Uterus (tissue), 4 donors: ENCODE results near the gene RBM12. TPM values are rescaled to one million over a fixed set of nuclear protein-coding genes. Genes with fewer than 3 reads are reported as not detected.

Source experiments
- DNase-seq, 2 donors: peaks; one replicate each; pipeline ENCODE4 v3.0.0-alpha.2; 2019 to 2020
- H3K27ac ChIP-seq, 2 donors: fragments of 200-600 bp; sonication (generic); 1 replicate in 1 of 2; 2 replicates in 1 of 2; pipeline ENCODE4 v1.5.1; 2016 to 2018
- H3K27me3 ChIP-seq, 2 donors: fragments of 200-600 bp; sonication (generic); one replicate each; pipeline ENCODE4 v1.5.1; 2018 to 2019; ENCODE audit warnings: control low read depth in 1 of 2
- H3K36me3 ChIP-seq, 2 donors: fragments of 200-600 bp; sonication (generic); one replicate each; pipeline ENCODE4 v1.5.1; 2019; ENCODE audit warnings: control low read depth in 1 of 2
- H3K4me1 ChIP-seq, 2 donors: fragments of 200-600 bp; sonication (generic); one replicate each; pipeline ENCODE4 v1.5.1; 2018 to 2019; ENCODE audit warnings: control low read depth in 1 of 2
- H3K4me3 ChIP-seq, 2 donors: fragments of 200-600 bp; sonication (generic); 1 replicate in 1 of 2; 2 replicates in 1 of 2; pipeline ENCODE4 v1.5.1; 2018 to 2019; ENCODE audit warnings: mild to moderate bottlenecking in 1 of 2
- H3K9me3 ChIP-seq, 2 donors: fragments of 200-600 bp; sonication (generic); one replicate each; pipeline ENCODE4 v1.5.1; 2019; ENCODE audit warnings: control low read depth in 1 of 2
- CTCF ChIP-seq, 4 experiments: fragments of 200-600 bp in 2 of 4; fragments of 450-650 bp in 2 of 4; sonication (generic) in 2 of 4; IDR thresholded peaks; one replicate each; pipeline ENCODE4 v1.5.1; 2016 to 2019; ENCODE audit warnings: antibody characterized with exemption in 4 of 4, mild to moderate bottlenecking in 2 of 4, moderate library complexity in 1 of 4
- POLR2A ChIP-seq, 2 donors: fragments of 450-650 bp; IDR thresholded peaks; one replicate each; pipeline ENCODE4 v1.6.1; 2016; ENCODE audit warnings: antibody characterized with exemption in 2 of 2, mild to moderate bottlenecking in 1 of 2, moderate library complexity in 1 of 2
- intact Hi-C: fragments of 100-400 bp; cut with DNase I; formaldehyde crosslinking; loops from one replicate; pipeline ENCODE4 v1.15.1; 2023; ENCODE audit warnings: low total_unique reads
- total RNA-seq, 4 donors: library from RNA; depleted of rRNA in 3 of 4; stranded (reverse); fragments of >200 nt in 3 of 4; gene quantifications; one replicate each; pipeline versions ENCODE4 v1.1.0 to v1.2.4, GENCODE V29; 2014 to 2023
- donor health status: DM: yes; HTN: yes; CAD: no.

Gene RBM12
- total RNA-seq, 4 donors from 2014 or later, result 9.5 to 105 (median 54.4) TPM

- DNase-seq, result no peak
- intact Hi-C loops, result no loop called here
- no peaks in the 10 kb centered on the region for H3K36me3 ChIP-seq
- H3K4me1 ChIP-seq, result peaks cover 0 to 7% of the 10 kb centered on the region in 2 donors
- no peak for TF ChIP-seq POLR2A (IDR thresholded peaks at IDR 0.05)
- H3K9me3 ChIP-seq, result no peaks in the 10 kb centered on the region
- no peaks in the 10 kb centered on the region for H3K27me3 ChIP-seq
- no peak overlapping the region for H3K27ac ChIP-seq
- no peak overlapping the region for H3K4me3 ChIP-seq
Measured at GRCh38 chr20:35637276-35637675, 27.4 kb downstream of the RBM12 start.

GRCh38 chr20:35636095-35636494, 28.6 kb downstream of the RBM12 start:
- H3K4me1 ChIP-seq, result peaks cover 0 to 7% of the 10 kb centered on the region in 2 donors
- no peak overlapping the region for H3K27ac ChIP-seq
- no peak overlapping the region for H3K4me3 ChIP-seq
- TF ChIP-seq CTCF (IDR thresholded peaks at IDR 0.05) (no peak), POLR2A (IDR thresholded peaks at IDR 0.05) (no peak)
- no peaks in the 10 kb centered on the region for H3K9me3 ChIP-seq
- intact Hi-C loops, result no loop called here
- no peaks in the 10 kb centered on the region for H3K36me3 ChIP-seq
- no peak for DNase-seq
- H3K27me3 ChIP-seq, result no peaks in the 10 kb centered on the region

- H3K27ac ChIP-seq, result no peak overlapping the region
- intact Hi-C loops, result no loop called here
- H3K4me3 ChIP-seq, result no peak overlapping the region
- no peak for DNase-seq
- H3K9me3 ChIP-seq, result no peaks in the 10 kb centered on the region
- TF ChIP-seq CTCF (IDR thresholded peaks at IDR 0.05), result no peak
- TF ChIP-seq POLR2A (IDR thresholded peaks at IDR 0.05), result no peak
- no peaks in the 10 kb centered on the region for H3K36me3 ChIP-seq
- H3K4me1 ChIP-seq, result peaks cover 0 to 7% of the 10 kb centered on the region in 2 donors
- no peaks in the 10 kb centered on the region for H3K27me3 ChIP-seq
Measured at GRCh38 chr20:35635652-35636051, 29.0 kb downstream of the RBM12 start.

GRCh38 chr20:35632539-35633115, 32.1 kb downstream of the RBM12 start:
- no peaks in the 10 kb centered on the region for H3K9me3 ChIP-seq
- intact Hi-C loops, result no loop called here
- TF ChIP-seq CTCF (IDR thresholded peaks at IDR 0.05), result no peak
- no peak for TF ChIP-seq POLR2A (IDR thresholded peaks at IDR 0.05)
- H3K27ac ChIP-seq, result no peak overlapping the region
- no peaks in the 10 kb centered on the region for H3K27me3 ChIP-seq
- no peaks in the 10 kb centered on the region for H3K36me3 ChIP-seq
- H3K4me3 ChIP-seq, result no peak overlapping the region
- H3K4me1 ChIP-seq, result peaks cover 0 to 7% of the 10 kb centered on the region in 2 donors
- DNase-seq, result no peak

- Histone ChIP-seq H3K9me3 (no peaks in the 10 kb centered on the region), H3K27ac (no peak overlapping the region), H3K4me3 (no peak overlapping the region), H3K36me3 (no peaks in the 10 kb centered on the region), H3K27me3 (no peaks in the 10 kb centered on the region), H3K4me1 (no peaks in the 10 kb centered on the region)
- no peak for DNase-seq
- no peak for TF ChIP-seq CTCF (IDR thresholded peaks at IDR 0.05)
- TF ChIP-seq POLR2A (IDR thresholded peaks at IDR 0.05), result no peak
- intact Hi-C loops, result no loop called here
Measured at GRCh38 chr20:35630636-35631035, 34.1 kb downstream of the RBM12 start.
